Erythroblast (primary cell): ENCODE results near the gene EXOC1L.

Experiments
- DNase-seq, 2 experiments: peaks; one replicate each; lab custom pipeline; 2025; lab: John Stamatoyannopoulos, UW
- GATA1 ChIP-seq: IDR thresholded peaks from 2 replicates; pipeline ENCODE4 v1.6.1; 2011; ENCODE audit warnings: low read depth, mild to moderate bottlenecking, control low read depth, low read length, moderate library complexity
- POLR2A ChIP-seq: IDR thresholded peaks from 2 replicates; pipeline ENCODE4 v1.6.1; 2011; ENCODE audit warnings: mild to moderate bottlenecking, low read length

The EXOC1L gene

GRCh38 chr4:55884093-55884850 lies 64.7 kb downstream of the EXOC1L start:
- peak; percentile 31 to 33 for DNase-seq
- TF ChIP-seq POLR2A = no peak
- no peak for TF ChIP-seq GATA1

- peak; percentile 31 to 33 for DNase-seq
- TF ChIP-seq POLR2A (no peak), GATA1 (no peak)
Observed at GRCh38 chr4:55884851-55885219, 65.2 kb downstream of the EXOC1L start.
